GM18907 (cell line): Measurements from ENCODE around the gene CDC42EP3.

Experiments used
- ATAC-seq: cut with Tn5 transposase; IDR thresholded peaks from one replicate; pipeline ENCODE4 v1.9.1; 2021; ENCODE audit warnings: mild to moderate bottlenecking, moderate library complexity; ENCODE audit not compliant: unreplicated experiment

CDC42EP3 gene, protein sequence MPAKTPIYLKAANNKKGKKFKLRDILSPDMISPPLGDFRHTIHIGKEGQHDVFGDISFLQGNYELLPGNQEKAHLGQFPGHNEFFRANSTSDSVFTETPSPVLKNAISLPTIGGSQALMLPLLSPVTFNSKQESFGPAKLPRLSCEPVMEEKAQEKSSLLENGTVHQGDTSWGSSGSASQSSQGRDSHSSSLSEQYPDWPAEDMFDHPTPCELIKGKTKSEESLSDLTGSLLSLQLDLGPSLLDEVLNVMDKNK

DNA sequence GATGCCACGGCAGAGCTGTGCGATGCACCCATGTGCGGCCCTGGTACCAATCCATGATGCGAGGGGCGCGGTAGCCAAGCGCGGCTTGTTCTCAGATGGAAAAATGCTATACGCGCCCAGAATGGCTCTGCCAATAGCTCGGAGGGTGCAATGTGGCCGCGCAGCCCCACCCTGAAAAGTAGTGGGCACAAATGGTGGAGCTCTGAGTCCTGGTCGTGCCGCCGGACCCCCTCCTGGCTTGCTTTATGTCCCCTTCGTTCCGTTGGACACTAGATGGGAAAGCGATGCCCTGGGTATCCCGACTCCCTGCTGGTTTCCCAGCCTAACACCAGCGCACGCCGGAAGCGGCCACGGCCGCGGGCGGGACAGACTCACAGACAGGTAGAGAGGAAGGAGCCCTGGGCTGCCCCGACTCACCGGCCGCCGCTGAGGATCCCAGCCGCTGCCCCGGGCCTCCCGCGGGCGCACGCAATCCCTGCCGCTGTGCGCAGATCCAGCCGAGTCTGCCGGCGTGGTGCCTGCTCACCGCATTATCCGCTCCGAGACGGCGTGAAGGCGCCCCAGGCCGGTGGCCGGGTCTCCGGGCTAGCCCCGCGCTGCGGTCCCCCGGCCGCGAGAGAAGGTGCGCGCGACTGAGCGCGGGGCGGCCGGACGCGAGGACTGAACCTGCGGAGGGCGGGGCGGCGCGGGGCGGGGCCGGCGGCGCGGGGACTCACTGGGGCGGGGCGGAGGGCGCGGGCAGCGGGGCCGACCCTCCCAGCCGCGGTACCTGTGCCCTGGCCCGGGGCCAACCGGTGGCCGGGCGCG lies at the start of gene CDC42EP3:
Gene CDC42EP3 (minus strand): TSS at position 634 of the 807 bp plus-strand sequence. CDS start 25,055 bp downstream, outside the sequence.
- peak; percentile 53 for ATAC-seq

DNA sequence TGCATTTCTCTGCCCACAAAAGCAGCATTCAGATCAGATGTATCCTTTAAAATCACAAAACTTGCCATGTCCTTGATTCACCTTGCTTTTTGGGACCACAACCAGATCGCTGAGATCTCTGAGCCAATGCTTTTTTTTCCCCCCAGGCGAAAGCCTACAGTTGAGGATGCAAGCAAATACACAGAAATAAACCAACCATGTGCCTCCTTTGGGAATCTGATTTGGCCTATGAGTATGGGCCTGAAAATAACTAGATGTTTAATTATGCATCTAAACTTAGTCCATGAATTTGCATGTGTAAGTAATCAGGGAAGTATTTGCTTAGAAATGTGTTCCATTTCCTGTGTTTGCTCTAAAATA lies 49.7 kb upstream of the CDC42EP3 start:
- ATAC-seq = no peak

DNA sequence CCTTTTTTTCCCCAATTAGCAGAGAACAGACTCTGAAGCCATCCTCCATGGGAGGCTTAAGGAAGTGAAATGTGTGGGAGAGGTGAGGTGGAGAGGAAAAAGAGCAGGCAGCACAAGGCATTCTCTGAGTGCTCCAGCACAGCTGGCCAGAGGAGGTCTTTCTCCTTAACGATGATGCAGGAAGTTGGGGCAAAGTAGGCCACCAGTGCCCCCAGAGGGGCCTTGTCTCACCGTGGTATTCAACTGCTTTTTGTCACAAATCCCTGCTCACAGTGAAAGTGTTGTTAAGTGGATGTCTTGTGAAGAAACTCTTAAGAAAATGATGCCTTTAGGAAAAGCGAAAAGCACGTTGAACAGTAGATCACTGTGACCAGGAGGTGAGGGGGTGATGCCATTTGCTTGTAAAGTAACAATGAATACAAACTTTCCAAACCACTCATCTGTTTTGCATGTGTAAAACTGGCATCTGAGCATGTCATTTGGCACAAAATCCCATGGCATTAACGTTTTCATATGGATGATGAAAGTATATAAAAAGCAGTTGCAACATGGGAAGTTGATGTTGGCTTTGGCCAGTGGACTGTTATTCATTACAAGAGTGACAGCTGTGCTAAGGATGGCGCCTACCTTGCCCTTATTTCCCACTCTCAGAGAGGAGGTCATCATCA lies 49.2 kb upstream of the CDC42EP3 start:
- ATAC-seq = no peak

DNA sequence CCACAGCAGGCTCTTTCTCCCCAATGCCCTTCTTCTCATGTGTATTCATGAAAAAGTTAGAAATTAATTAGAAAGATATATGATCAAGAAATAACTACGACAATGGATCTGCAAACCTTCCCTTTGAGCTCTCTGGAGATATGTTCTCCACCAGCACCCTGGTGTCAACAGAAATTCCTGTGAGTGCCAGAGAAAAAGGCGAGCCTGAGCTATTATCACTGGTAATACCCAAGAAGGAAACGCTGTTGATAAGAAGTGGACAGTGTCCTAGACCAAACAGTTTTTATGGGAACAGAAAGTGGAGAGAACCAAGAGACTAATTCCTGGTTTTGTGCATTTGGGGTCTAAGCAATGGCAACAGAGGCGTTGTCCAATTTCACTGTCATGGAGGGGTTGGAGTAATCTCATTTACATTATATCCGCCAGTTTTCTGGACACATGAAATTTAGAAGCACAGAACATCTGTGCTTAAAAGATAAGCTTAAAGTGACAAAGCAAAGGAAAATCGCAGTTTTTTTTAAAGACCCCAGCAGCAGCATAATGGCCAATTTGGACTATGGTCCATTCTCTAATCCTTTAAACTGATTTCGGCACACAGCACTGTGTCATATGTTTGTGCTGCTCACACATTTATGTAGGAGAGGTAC lies 47.2 kb upstream of the CDC42EP3 start:
- no peak for ATAC-seq

DNA sequence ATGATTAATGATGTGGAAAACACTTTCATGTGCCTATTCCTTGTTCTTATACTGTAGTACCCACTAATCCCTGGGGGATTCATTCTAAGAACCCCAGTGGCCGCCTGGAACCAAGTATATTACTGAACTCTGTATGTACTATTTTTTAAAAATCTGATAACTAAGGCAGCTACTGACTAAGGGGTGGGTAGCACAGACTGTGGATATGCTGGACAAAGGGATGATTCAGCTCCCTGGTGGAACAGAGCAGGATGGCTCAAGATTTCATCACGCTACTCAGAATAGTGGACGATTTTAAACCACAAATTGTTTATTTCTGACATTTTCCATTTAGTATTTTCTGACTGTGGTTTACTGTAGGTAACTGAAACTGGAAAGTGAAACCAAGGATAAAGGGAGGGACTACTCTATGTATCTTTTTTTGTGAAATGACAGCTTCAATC lies 41.8 kb upstream of the CDC42EP3 start:
- ATAC-seq = no peak

DNA sequence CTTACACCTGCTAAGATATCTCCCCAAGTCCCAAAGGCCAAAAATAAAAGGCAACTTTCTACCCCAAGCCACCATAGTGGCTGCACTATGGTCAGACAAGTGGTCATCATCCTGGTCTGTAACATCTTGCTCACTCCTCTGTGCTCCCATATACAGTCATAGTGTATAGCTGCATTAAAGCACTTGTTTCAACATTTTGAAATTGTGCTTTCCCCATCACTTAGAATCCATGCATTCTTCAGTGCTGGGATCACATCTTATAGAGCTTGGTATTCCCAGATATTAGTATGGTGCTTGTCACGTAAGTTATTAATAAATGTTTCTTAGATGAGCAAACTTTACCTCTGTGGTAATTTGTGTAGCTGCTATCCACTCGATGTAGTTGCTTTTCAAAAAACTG lies 40.4 kb upstream of the CDC42EP3 start:
- ATAC-seq = peak; percentile 28

DNA sequence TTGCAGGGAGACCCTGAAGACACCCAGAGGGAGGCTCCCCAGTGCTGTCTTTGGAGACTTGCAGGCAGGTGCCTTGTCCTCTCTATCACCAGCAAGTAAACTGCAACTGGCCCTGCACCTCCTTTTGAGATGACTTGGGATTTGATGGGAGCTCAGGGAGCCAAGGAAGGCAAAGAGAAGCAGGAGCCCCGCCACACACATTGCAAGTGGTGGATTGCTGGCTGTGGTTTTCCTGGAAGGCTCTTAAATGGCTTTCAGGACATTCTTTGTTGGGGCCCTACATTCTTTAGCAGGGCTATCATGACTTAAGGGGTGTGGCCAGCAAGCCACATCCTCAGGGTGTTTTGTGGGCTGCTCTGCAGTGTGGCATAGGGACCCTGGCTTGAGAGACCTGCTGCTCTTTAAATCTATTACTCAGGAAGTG lies 39.9 kb upstream of the CDC42EP3 start:
- ATAC-seq = peak; percentile 92

DNA sequence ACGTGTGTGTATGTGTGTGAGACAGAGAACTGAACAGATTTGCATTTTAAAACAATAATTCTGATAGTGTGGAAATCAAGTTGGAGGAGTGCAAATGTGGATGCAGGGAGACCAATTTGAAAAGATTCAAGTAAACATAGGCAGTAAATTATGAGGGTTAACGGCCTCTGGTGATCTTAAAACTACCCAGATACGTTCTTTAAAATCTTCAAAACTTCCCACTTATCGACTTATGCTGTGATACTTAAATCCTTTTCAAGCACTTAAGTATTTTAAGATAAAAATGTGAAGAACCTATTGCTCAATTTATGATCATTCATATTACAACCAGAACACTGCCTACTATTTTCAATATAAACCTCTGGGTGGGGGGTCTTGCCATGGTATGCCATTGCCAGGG lies 37.7 kb upstream of the CDC42EP3 start:
- ATAC-seq = no peak

DNA sequence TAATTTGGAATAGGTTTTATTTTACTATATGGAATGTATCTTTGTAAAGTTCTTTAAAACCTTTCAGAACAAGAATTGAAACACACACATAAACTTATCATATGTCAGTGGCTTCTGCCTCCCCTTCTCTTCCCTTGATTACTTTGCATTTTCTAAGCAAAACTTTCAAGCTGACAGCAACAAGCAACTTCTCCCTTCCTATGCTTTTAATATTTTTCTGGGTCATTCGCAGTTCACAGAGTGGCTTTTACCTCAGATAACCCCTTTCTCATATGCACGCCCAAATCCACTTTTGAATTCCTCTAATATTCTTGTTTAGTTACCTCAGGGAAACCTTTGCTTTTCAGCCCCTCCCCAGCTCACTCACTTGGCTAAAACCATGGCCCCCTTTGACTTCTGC lies 36.7 kb upstream of the CDC42EP3 start:
- no peak for ATAC-seq

DNA sequence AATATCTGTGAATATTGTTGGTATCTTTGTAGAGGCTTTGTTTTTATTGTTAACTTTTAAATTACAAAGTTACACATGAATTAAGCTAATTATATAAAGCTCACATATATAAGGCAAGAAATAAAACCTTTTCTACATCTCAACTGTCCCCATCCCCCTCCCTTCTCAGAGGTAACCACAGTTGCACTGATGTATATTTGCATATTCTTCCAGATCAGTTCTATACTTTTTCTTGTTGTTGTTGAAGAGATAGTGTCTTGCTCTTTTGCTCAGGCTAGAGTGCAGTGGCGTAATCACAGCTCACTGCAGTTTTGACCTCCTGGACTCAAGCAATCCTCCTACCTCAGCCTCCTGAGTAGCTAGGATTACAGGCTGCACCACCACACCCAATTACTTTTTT lies 36.0 kb upstream of the CDC42EP3 start:
- ATAC-seq = peak; percentile 52

DNA sequence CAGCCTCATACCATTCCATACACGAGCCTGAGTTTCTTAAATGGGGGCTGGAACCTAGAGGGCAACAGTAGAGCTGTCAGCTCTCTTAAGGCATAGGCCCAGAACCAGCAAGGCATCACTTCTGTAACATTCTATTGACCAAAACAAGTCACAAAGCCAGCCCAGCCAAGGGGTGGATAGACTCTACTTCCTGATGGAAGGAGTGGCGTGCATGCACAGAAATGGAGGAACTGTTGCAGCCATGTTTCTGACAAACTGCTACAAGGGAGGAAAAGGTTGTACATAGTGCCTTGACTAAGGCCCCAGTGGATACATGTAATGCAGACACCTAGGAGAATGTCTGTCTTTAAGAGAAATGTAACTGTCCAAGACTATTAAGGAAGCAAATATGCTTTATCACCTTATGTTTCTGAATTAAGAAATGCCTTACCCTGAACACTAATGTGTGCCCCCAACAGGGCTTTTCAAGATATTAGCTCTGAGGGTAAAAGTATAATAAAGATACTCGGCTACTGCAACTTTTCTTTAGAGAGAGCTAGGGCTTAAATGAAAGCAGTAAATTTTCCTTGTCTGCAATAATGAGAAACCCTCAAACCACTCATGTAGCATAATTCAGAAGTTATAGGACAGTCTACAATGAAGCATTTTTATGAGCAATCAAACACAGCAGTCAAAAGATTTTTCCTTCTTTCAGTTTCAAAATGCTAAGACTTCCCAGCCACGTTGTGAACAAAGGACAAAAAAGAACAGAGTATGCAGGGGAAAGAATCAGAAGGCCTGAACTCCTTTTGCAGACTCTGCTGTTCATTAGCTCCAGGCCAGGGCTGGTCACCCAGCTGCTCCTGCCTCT lies 35.1 kb upstream of the CDC42EP3 start:
- no peak for ATAC-seq

DNA sequence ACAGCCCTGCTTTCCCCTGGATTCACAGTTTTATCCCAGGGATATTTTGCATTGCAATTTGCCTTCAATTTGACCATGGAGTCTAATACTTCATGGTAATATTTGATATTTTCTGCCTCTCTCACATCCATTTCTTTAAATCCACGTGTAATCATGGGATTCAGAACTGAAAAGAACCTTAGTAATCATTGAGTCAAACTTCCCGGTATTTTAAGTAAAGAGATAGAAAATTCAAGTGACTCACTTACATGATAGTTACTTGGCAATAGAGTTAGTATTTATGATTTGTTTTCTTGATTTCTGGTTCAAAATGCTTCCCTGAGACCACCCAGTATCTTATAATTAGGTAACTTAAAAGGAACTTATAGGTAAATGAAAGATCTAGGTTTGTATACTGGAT lies 33.7 kb upstream of the CDC42EP3 start:
- ATAC-seq = no peak

DNA sequence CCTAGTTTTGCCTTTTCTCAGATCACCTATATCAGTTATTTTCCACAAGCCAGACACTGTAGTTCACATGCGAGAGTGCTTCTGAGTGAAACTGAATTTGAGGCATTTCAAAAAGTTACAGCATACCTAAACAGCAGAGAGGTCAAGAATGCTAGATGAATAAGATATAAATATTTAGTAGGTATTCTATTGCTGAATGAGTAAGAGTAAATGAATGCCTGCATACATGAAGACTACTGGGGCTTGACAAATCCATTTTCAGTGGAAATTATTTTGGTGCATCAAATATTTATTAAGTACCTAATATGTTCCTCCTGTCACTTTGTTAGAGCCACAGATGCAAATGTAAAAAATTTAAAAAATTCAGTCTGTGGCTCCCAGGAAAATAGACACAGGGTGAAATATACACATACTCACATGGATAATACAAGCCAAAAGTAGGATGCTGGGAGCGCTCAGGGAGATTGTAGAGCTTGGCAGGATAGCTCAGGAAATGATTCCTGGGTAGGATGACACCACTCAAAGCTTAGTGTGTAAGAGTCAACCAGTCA lies 27.6 kb upstream of the CDC42EP3 start:
- ATAC-seq = no peak

DNA sequence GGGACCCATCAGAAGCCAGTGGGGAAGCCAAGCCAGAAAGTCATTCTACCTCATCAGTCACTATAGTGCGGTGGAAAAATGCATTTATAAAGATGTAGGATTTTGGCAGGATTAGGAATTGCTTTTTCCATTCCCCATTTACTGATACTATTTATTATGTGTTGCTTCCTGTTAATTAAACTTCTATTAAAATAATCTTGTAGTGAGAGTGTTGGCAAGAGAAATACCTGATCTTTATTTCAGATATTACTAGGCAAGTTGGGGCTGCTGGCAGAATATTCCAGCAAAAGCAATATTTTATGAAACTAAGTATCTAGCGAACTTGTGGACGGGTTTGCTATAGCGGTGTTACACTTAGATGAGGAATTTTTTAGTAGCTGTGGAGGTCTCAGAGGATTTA lies 23.9 kb upstream of the CDC42EP3 start:
- ATAC-seq = no peak

DNA sequence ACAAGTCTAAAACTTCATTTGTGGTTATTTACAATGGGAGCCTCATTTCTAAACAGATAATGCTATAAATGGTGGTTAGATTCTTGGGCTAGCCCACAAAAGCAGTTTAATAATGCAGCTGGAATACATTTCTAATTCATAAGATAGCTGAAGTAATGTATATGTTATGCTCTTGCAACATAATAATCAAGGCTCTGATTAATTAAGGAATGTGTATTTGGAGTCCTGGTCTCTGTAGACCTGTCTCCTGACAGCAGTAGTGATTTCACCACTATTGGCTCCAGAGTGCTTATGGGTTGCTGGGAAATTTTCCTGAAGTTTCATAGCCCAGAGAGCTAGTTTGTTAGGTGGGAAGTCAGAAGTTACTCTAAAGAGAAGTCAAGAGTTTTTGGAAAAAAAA lies 21.3 kb upstream of the CDC42EP3 start:
- no peak for ATAC-seq

DNA sequence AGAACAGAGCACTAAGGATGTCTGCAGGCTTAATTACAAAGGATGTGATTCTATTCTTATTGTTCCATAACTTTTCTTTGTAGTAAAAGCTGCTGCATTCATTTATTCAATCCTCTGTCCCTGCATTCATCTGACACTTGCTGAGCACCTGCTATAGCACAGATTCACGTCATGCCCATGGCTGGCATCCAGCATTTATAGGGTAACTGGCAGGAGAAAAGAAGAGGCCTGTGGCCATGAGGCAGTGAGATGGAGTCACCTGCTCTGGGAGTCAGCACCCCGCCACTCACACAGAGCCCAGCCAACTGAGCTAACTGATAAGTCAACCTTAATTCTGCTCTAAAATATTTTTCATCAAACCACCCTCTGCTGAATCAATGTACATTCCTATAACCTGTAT lies 18.3 kb upstream of the CDC42EP3 start:
- ATAC-seq = no peak

DNA sequence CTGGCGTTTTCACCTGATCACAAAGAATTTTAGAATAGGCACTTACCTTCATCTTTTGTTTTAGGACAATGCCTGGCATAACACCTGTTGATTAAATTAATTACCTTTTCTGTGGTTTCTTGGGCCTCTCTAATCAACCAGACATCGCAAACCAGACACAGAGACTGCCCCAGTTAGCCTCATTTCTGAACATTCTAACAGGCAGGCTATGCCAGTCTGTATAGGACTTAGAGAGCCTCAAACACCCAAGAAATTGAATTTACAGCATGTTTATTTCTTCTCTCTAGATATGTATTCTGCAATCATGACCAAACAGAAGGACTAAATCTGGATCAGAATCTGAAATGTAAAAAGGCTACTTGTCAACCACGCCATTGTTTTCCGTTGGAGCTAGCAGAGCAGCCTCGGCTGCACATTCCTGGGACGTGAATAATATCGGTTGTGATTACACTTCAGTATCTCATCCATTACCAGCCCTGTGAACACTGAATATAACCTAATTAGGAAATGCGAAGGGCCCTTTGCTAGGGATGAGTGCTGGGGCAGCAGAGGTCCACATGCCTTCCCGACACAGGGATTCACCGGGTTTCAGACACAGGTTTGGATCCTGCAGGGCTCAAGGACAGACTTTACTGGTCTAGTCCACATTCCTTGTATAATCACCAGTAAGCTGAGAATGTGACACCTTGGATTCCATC lies 17.5 kb upstream of the CDC42EP3 start:
- ATAC-seq = no peak

DNA sequence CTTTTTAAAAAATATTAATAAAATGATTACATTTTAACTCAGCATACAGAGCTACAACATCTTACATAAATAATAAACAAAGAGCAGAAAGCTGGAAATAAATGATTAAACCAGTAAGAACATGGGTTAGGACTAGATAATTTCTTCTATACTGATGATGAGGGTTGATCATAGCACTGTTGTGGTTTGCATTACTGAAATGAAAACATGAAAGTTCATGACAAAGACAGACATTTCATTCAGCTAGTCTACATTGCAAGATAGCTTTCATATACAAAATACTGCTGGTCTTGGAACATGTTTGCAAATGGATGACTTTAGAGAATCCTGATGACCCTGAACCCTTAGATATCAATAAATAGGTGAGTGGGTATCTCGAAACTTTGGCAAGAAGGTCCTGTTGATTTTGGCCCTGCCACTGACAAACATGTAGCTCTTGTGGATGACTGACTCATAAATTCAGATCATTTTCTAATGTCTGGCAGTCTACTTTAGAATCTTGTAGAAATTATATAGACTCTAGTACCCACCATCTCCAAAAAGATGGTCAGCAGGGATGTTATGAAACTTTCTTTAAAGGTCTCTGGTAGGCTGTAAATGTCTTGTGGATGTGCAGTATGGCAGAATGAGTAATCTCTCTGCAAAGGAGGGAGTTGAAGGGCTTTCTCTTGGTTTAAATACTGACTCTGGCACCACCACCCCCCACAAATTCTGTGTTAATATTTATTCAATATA lies 15.5 kb upstream of the CDC42EP3 start:
- no peak for ATAC-seq

DNA sequence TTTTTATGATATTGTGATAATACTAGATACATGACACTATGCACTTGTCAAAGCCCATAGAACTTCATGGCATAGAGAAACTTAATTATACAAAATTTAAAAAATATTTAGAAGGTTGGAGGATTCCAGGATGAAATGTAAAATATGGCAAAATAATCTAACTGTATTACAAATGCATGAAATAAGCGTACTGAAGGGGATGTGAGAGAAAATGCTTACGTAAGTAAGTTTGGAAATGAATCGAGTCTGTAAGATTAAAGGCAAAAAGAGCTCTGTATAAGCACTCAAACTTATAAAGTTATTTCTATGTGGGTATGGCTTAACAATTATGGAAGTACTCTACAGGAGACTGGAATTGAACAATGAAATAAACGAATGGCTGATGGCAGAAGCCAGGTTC lies 13.4 kb upstream of the CDC42EP3 start:
- no peak for ATAC-seq
